ENCODE results near the gene RHAG. TPM values are rescaled to one million over a fixed set of nuclear protein-coding genes. Genes with fewer than 3 reads are reported as not detected.

The RHAG gene
- total RNA-seq, 1 experiment from 2014 or later = 0.31 TPM

DNA sequence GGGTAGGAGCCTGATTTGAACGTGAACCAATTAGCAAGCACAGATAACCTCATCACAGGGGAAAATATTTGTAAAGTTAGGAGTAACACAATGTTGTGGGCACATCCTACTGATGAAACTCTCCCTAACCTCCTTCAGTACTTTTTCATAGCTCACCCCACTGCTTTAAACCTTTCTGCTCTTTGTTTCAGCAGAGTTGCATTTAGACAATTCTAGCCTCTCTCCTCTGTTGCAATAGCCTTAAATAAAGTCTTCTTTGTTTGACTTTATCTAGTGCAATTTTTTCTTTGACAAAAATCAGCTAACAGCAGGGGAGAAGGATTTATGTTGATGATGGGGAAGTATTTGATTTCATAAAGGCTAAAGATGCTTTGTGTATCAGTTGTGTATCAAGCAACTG lies 72.1 kb downstream of the RHAG start (continued):
- no peak for TF ChIP-seq ZNF138 (CRISPR knock-in tag; conservative IDR thresholded peaks at IDR 0.05)
- TF ChIP-seq ARID4B (CRISPR knock-in tag; IDR thresholded peaks at IDR 0.05; ENCODE audit: borderline replicate concordance) = no peak
- TF ChIP-seq SOX15 (CRISPR knock-in tag; IDR thresholded peaks at IDR 0.05) = no peak
- TF ChIP-seq PRRX2 (CRISPR knock-in tag; IDR thresholded peaks at IDR 0.05) = no peak
- TF ChIP-seq ZBTB21 (CRISPR knock-in tag; IDR thresholded peaks at IDR 0.05; ENCODE audit: borderline replicate concordance) = no peak

- ChIA-PET CTCF (interaction anchor here (0.6 to 3.1 kb wide), 3 partner anchors 13 to 328 kb away, joined by 3 to 17 read pairs (median 6); partner anchors contain the start of gene C6orf141), POLR2A (no interaction called here)
- ATAC-seq (no peak), DNase-seq (ENCODE audit: low spot score) (no peak)
- Mint-ChIP-seq H3K27me3 (ENCODE audit: low read depth) (peaks cover 75% of the 10 kb centered on the region), H3K4me3 (no peak overlapping the region), H3K27ac (no peak overlapping the region), H3K9me3 (peaks cover 6% of the 10 kb centered on the region), H3K36me3 (peaks cover 6% of the 10 kb centered on the region; the same call in 1 of the 2 replicates), H3K4me1 (no peaks in the 10 kb centered on the region)
- TF ChIP-seq SMAD3 (CRISPR knock-in tag; IDR thresholded peaks at IDR 0.05; ENCODE audit: borderline replicate concordance) (no peak), ZBTB43 (CRISPR knock-in tag; IDR thresholded peaks at IDR 0.05) (no peak), RORB (CRISPR knock-in tag; IDR thresholded peaks at IDR 0.05) (no peak), STAT6 (CRISPR knock-in tag; conservative IDR thresholded peaks at IDR 0.05; ENCODE audit: low read depth) (no peak), TEAD4 (CRISPR knock-in tag; IDR thresholded peaks at IDR 0.05) (no peak), GRHL2 (CRISPR knock-in tag; IDR thresholded peaks at IDR 0.05; ENCODE audit: insufficient replicate concordance, severe bottlenecking) (no peak), JUN (CRISPR knock-in tag; IDR thresholded peaks at IDR 0.05) (no peak), ELF4 (CRISPR knock-in tag; IDR thresholded peaks at IDR 0.05; ENCODE audit: low read depth) (no peak), ERG (CRISPR knock-in tag; IDR thresholded peaks at IDR 0.05) (no peak), ATF3 (CRISPR knock-in tag; conservative IDR thresholded peaks at IDR 0.05) (no peak), SMAD4 (CRISPR knock-in tag; IDR thresholded peaks at IDR 0.05) (no peak), ZNF219 (CRISPR knock-in tag; IDR thresholded peaks at IDR 0.05; ENCODE audit: borderline replicate concordance) (no peak), FOXP1 (CRISPR knock-in tag; IDR thresholded peaks at IDR 0.05; ENCODE audit: borderline replicate concordance) (no peak)
- TF ChIP-seq, protein P1, sequence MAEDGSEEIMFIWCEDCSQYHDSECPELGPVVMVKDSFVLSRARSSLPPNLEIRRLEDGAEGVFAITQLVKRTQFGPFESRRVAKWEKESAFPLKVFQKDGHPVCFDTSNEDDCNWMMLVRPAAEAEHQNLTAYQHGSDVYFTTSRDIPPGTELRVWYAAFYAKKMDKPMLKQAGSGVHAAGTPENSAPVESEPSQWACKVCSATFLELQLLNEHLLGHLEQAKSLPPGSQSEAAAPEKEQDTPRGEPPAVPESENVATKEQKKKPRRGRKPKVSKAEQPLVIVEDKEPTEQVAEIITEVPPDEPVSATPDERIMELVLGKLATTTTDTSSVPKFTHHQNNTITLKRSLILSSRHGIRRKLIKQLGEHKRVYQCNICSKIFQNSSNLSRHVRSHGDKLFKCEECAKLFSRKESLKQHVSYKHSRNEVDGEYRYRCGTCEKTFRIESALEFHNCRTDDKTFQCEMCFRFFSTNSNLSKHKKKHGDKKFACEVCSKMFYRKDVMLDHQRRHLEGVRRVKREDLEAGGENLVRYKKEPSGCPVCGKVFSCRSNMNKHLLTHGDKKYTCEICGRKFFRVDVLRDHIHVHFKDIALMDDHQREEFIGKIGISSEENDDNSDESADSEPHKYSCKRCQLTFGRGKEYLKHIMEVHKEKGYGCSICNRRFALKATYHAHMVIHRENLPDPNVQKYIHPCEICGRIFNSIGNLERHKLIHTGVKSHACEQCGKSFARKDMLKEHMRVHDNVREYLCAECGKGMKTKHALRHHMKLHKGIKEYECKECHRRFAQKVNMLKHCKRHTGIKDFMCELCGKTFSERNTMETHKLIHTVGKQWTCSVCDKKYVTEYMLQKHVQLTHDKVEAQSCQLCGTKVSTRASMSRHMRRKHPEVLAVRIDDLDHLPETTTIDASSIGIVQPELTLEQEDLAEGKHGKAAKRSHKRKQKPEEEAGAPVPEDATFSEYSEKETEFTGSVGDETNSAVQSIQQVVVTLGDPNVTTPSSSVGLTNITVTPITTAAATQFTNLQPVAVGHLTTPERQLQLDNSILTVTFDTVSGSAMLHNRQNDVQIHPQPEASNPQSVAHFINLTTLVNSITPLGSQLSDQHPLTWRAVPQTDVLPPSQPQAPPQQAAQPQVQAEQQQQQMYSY (CRISPR knock-in tag; IDR thresholded peaks at IDR 0.05) = no peak
Observed at GRCh38 chr6:49563006-49563886, 73.4 kb downstream of the RHAG start.

Data from WTC11 (cell line).